Measurements from ENCODE around the gene GDAP1L1.

Gene GDAP1L1

GRCh38 chr20:44247131-44247571 lies at the start of gene GDAP1L1:
Gene GDAP1L1, plus strand, starts transcription at chr20:44247308. Its CDS starts 27 bp downstream, at chr20:44247335.
- CTCF ChIA-PET: interaction anchor here (0.7 to 1.2 kb wide), 3 partner anchors 14 to 64 kb away, joined by 3 to 4 read pairs (median 4); partner anchors contain the start of gene FITM2
- H3K4me3 ChIP-seq (ENCODE audit: low read depth, low read length): no peak within 1 kb of the TSS; the same call in 1 of the 2 replicates
- TF ChIP-seq CTCF (IDR thresholded peaks at IDR 0.05; ENCODE audit: insufficient read depth, low read length, missing control alignments): no peak
- no peak for DNase-seq (ENCODE audit: low read depth, low spot score)
- POLR2A ChIA-PET: no interaction called here

- POLR2A ChIA-PET: no interaction called here
- CTCF ChIA-PET: interaction anchor here (3.6 to 6.4 kb wide), 2 partner anchors 10 to 80 kb away, joined by 33 to 115 read pairs; no protein-coding TSS in a partner anchor
- no peak for TF ChIP-seq CTCF (IDR thresholded peaks at IDR 0.05; ENCODE audit: insufficient read depth, low read length, missing control alignments)
- no peak overlapping the region for H3K4me3 ChIP-seq (ENCODE audit: low read depth, low read length)
- no peak for DNase-seq (ENCODE audit: low read depth, low spot score)
Measured at GRCh38 chr20:44198872-44199271, 48.2 kb upstream of the GDAP1L1 start.

- no peak for DNase-seq (ENCODE audit: low read depth, low spot score)
- TF ChIP-seq CTCF (IDR thresholded peaks at IDR 0.05; ENCODE audit: insufficient read depth, low read length, missing control alignments): no peak
- ChIA-PET POLR2A (interaction anchor here (0.6 kb wide), 1 partner anchor 741 kb away, joined by 3 read pairs; no protein-coding TSS in a partner anchor), CTCF (interaction anchor here (1.3 to 6.4 kb wide), 3 partner anchors 11 to 85 kb away, joined by 4 to 115 read pairs (median 33); no protein-coding TSS in a partner anchor)
- no peak overlapping the region for H3K4me3 ChIP-seq (ENCODE audit: low read depth, low read length)
Measured at GRCh38 chr20:44199877-44200276, 47.2 kb upstream of the GDAP1L1 start.

GRCh38 chr20:44200371-44200770 lies 46.7 kb upstream of the GDAP1L1 start:
- ChIA-PET POLR2A (no interaction called here), CTCF (interaction anchor here (1.3 to 6.4 kb wide), 3 partner anchors 12 to 85 kb away, joined by 4 to 115 read pairs (median 33); no protein-coding TSS in a partner anchor)
- no peak for TF ChIP-seq CTCF (IDR thresholded peaks at IDR 0.05; ENCODE audit: insufficient read depth, low read length, missing control alignments)
- no peak overlapping the region for H3K4me3 ChIP-seq (ENCODE audit: low read depth, low read length)
- no peak for DNase-seq (ENCODE audit: low read depth, low spot score)

- CTCF ChIA-PET: no interaction called here
- TF ChIP-seq CTCF (IDR thresholded peaks at IDR 0.05; ENCODE audit: insufficient read depth, low read length, missing control alignments): no peak
- DNase-seq (ENCODE audit: low read depth, low spot score): no peak
- no peak overlapping the region for H3K4me3 ChIP-seq (ENCODE audit: low read depth, low read length)
- POLR2A ChIA-PET: no interaction called here
Measured at GRCh38 chr20:44200983-44201382, 46.1 kb upstream of the GDAP1L1 start.

- CTCF ChIA-PET: interaction anchor here (0.9 to 2.0 kb wide), 5 partner anchors 9 to 87 kb away, joined by 4 to 21 read pairs (median 5); no protein-coding TSS in a partner anchor
- TF ChIP-seq CTCF (IDR thresholded peaks at IDR 0.05; ENCODE audit: insufficient read depth, low read length, missing control alignments): no peak
- no peak for DNase-seq (ENCODE audit: low read depth, low spot score)
- no peak overlapping the region for H3K4me3 ChIP-seq (ENCODE audit: low read depth, low read length)
- POLR2A ChIA-PET: no interaction called here
Measured at GRCh38 chr20:44203161-44203560, 43.9 kb upstream of the GDAP1L1 start.

Data from AG04449 (cell line).